SK-N-SH (cell line): Measurements from ENCODE around the gene ZIC5.

Source experiments
- CHD2 ChIP-seq: fragments of 150-350 bp; IDR thresholded peaks from 2 replicates; pipeline ENCODE4 v1.6.1; 2018; ENCODE audit warnings: low read length; ENCODE audit not compliant: partially characterized antibody
- CTCF ChIP-seq: fragments of 200-600 bp; sonication (generic); IDR thresholded peaks from 2 replicates; pipeline ENCODE4 v1.6.1; 2017; ENCODE audit warnings: antibody characterized with exemption, mild to moderate bottlenecking, moderate library complexity
- NFIC ChIP-seq: IDR thresholded peaks from 2 replicates; pipeline ENCODE4 v1.4.0; 2012; ENCODE audit warnings: borderline replicate concordance
- REST ChIP-seq: IDR thresholded peaks from 2 replicates; pipeline ENCODE4 v1.6.1; 2012; ENCODE audit warnings: mild to moderate bottlenecking, low read depth, low read length, moderate library complexity

GRCh38 chr13:99986741-99987140 is 15.2 kb upstream of the ZIC5 start:
- no peak for TF ChIP-seq NFIC
- TF ChIP-seq CHD2, result no peak
- no peak for TF ChIP-seq CTCF
- no peak for TF ChIP-seq REST
